RPMI8226 (cell line): ENCODE data around the gene ARHGAP24.
A peak's percentile ranks its signal among the peaks of the same experiment; 100 is the strongest.
"Not testable (repeated sequence)": the region's sequence is repeated elsewhere in the genome, so short reads cannot be mapped to it uniquely, and the experiment has no call there.

Source experiments
- DNase-seq: peaks from one replicate; pipeline ENCODE4 v3.0.0-alpha.2; 2015

ARHGAP24 gene

DNA sequence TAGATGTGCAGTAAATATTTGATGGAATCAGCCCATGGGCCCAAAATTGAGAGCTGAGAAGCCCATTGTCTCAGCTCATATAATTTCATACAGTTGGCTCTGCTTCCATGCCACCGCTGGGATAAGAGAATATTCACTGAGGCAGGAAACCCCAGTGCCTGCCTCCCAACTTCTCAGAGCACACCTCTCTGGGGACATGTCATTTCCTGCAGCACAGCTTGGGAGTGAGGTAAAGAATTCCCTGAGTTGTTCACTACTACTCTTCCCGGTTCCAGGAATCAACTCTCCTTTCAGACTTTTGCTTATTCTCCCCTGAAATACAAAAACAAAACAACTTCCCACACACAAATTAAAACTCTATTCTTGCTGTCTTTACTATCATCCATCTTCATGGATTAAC, 495.6 kb downstream of the ARHGAP24 start:
- DNase-seq = no peak

GRCh38 chr4:85979276-85979675, 504.3 kb downstream of the ARHGAP24 start:
- DNase-seq = peak; percentile 67

DNA sequence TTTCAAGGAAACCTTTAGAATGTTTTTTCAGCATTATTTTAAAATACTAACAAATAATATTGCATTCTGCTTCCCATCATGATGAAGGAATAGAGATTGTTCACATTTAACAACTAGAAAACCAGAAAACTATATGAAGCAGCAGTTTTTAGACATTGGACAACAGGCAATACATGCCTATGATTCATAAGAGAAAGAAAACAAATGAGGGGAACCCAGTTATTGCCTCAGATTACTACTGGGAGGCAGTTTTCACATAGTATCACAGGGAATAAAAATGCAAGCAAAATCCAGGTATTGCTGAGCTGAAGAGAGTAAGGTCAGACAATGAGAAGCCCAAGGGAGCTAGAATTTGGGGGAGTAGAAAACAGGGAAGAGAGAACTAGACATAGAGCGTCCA, 511.3 kb downstream of the ARHGAP24 start:
- no peak for DNase-seq

DNA sequence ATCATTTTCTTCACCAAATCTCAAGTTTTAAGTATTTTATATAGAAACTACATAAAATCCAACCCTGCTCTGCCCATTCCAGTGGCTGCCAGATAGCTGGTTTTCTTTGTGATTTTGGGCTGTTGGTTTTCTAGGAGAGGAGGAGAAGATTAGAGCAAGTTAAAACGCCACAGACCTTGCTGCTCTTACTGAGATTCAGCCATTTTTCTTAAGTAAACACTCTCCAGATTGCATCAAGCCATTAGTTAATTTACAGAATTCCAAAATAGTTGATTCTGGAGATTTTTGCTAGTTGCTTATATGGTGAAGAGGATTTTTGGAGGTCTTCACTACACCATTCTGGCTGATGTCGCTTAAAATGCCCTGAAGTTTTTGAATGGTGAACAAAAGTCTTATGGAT, 518.7 kb downstream of the ARHGAP24 start:
- no peak for DNase-seq

DNA sequence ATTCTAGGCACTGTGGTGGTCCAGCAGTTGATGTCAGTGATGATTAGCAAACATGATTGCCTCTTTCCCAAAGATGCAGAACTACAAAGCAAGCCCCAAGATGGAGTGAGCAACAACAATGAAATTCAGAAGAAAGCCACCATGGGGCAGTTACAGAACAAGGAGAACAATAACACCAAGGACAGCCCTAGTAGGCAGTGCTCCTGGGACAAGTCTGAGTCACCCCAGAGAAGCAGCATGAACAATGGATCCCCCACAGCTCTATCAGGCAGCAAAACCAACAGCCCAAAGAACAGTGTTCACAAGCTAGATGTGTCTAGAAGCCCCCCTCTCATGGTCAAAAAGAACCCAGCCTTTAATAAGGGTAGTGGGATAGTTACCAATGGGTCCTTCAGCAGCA, 519.6 kb downstream of the ARHGAP24 start:
- DNase-seq = no peak

DNA sequence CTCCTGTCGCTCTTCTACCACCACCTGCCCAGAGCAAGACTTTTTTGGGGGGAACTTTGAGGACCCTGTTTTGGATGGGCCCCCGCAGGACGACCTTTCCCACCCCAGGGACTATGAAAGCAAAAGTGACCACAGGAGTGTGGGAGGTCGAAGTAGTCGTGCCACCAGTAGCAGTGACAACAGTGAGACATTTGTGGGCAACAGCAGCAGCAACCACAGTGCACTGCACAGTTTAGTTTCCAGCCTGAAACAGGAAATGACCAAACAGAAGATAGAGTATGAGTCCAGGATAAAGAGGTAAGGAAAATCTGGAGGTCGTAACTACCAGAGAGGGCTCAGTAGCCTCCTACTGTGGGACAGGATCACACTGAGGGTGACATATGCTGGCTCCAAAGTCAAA, 520.4 kb downstream of the ARHGAP24 start:
- no peak for DNase-seq

DNA sequence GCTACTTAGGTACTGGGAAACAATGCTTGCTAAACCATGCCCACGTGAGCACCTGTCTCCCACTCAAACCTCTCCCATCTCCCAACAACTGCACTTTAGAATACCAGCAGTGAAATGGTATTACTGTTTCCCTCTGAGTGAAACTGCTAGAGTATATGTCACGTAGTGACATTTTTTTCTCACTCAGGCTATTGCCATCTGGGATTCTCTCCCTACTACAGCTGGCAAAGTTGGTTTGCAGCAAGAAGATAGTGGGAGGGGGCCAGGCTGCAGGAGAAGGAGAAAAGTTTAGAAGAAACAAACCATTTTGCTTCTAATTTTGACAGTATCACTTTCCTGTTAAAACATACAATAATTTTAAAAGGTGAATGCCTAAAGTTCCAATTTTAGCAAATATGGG, 526.6 kb downstream of the ARHGAP24 start:
- no peak for DNase-seq

DNA sequence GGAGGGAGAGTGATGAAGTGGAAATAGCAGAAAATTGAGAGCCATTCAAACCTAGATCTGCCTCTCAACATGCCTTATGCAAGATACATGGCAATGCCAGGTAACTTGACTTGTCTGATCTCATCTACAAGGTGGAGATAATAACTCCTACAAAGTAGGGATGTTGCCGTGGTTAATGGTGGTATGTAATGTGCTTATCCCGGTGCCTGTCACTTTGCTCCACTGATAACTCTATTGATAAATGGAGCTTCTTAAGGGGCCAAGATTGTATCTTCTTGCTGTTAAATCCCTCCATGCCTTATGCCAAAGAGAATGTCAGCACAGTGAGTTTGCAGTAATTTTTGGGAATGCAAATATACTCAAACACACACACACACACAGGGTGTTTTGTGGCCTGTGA, 529.1 kb downstream of the ARHGAP24 start:
- no peak for DNase-seq

- DNase-seq = no peak
Observed at GRCh38 chr4:86006057-86006456, 531.1 kb downstream of the ARHGAP24 start.

GRCh38 chr4:86007042-86007441, 532.1 kb downstream of the ARHGAP24 start:
- no peak for DNase-seq

DNA sequence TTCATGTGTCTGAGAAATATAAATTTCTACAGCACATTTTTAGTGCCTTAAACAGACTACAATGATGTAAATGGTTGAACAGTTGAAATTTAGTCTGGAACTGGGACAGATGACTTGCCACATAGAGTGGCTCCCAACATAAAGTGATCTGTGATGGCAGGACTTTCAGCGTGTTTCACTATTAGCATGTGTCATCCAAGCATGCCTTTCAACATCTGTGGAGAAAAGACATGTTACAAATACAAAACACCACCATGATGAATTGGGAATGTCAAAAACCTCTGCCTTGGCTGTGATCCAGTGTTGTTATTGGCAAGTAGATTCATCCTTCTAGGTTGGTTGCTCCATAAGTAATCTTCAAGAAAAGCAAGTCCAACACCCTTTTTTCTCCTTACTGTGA, 536.2 kb downstream of the ARHGAP24 start:
- no peak for DNase-seq

DNA sequence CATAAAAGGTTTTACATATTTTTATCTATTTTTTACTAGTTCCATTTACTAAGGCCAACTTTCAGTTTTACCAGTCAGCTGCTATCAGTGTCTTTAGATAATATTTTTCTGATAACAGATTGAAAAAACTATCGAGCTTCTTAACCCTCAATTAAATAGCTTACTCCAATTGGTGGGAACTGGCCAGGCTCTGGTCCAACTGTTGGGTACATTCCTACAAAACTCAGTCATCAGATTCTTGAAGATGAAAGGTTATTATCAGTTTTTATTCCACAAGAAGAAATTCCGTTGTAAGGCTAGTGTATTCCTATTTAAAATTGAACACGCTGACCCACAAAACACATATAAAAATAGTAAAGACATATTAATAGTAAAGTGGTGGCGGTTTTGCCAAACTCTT, 538.7 kb downstream of the ARHGAP24 start:
- DNase-seq = no peak

GRCh38 chr4:86014599-86014998, 539.6 kb downstream of the ARHGAP24 start:
- DNase-seq = no peak

DNA sequence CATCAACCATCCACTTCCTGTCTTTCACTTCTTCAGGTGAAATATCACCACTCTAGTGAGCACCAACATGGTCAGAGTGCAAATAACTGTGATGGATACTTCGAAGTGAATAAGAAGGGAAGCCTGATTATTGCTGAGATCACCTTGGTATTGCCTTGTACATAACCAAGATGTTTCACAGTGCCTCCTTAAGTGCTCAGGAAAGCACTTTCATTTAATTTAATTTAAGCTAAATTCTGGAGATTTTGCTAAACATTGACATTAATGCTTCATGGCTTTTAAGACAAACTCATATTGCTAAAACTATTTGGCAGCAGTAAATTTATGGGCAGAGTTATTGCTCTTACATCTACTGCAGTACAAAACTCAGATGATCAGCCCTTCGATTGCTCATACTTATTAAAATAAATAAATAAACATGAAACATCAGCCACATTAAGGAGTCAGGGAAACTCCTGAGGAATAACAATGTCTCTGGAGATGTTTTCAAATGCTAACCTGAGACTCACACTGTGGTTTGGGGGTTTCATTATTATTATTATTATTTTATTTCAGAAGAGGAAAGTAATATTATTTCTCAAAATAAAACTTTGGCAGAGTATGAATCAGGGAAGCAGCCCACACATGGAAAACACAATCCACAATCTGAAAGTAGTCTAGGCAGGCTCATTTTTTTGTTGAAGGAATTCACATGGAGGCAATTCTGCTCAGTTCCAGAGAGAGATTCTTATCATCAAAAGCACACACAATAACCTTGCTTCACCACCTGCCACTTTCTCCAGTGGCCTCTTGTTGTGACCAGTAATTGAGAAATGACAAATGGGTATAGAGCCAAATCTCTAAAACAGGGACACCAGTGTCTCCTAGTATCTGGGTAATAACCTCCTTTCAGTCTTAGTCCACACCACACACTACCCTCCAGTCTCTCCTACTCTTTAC, 540.7 kb downstream of the ARHGAP24 start:
- no peak for DNase-seq

- no peak for DNase-seq
Observed at GRCh38 chr4:86019362-86019761, 544.4 kb downstream of the ARHGAP24 start.

- DNase-seq = no peak
Observed at GRCh38 chr4:86019906-86020305, 545.0 kb downstream of the ARHGAP24 start.

- not testable (repeated sequence) for DNase-seq
Observed at GRCh38 chr4:86021671-86022070, 546.7 kb downstream of the ARHGAP24 start.

- DNase-seq = no peak
Observed at GRCh38 chr4:86026720-86027119, 551.8 kb downstream of the ARHGAP24 start.

DNA sequence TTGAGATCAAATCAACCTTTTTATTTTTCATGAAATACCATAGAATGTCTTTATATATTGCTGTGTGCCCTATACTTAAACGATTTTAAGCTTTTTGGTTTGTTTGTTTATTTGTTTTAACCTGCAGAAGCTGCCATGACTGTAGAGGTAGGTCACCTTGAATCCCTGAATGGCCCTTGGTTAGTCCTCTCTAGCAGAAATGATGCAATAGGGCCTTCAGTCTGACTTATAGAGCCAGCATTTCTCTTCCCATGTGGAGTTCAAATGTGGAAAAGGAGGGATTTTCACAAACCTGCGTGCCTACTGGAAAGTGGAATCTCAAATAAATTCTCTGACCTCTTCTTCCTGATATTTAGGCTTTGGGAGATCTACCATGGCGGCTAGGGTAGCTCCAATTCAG, 557.0 kb downstream of the ARHGAP24 start:
- DNase-seq = no peak

- peak; percentile 40 for DNase-seq
Observed at GRCh38 chr4:86032476-86033022, 557.6 kb downstream of the ARHGAP24 start.

- DNase-seq = peak; percentile 71
Observed at GRCh38 chr4:86033171-86033570, 558.2 kb downstream of the ARHGAP24 start.

GRCh38 chr4:86034616-86035015, 559.7 kb downstream of the ARHGAP24 start:
- DNase-seq = no peak

- DNase-seq = peak; percentile 18
Observed at GRCh38 chr4:86035688-86036087, 560.7 kb downstream of the ARHGAP24 start.

DNA sequence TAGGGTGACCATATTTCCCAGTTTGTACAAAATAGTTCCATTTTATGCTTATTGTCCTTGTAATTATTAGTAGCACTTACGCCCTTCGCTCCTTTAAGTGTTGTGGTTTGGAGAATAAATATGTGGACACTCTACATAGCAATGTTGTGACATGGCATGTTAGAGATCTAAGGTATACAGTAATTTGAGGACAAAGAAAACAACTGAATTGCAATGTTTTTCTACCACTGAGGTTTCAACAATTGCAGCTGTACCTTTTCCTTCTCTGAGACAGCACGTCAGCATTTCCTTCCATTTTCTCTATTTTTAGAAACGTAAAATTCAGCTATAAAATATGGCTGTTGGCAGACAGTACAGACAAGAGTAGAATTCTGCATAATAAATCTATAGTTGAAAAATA, 561.8 kb downstream of the ARHGAP24 start:
- peak; percentile 41 for DNase-seq

GRCh38 chr4:86038037-86038436, 563.1 kb downstream of the ARHGAP24 start:
- DNase-seq = no peak
